NCI-H460 (cell line): ENCODE results near the gene SYTL3. TPM values are rescaled to one million over a fixed set of nuclear protein-coding genes. Genes with fewer than 3 reads are reported as not detected.
"Not testable (repeated sequence)": the region's sequence is repeated elsewhere in the genome, so short reads cannot be mapped to it uniquely, and the experiment has no call there.

Experiments
- DNase-seq: peaks from one replicate; pipeline ENCODE4 v3.0.0-alpha.2; 2016; ENCODE audit warnings: low read depth; ENCODE audit errors: extremely low read depth
- total RNA-seq: library from RNA; depleted of rRNA; stranded (reverse); fragments of >200 nt; shearing (Covaris generic); gene quantifications from 2 replicates; pipeline ENCODE4 v1.2.3, GENCODE V29; 2014

The SYTL3 gene
- total RNA-seq, 1 experiment from 2014 or later, result 0.52 TPM

GRCh38 chr6:158686791-158687381 lies 37.0 kb downstream of the SYTL3 start:
- no peak for DNase-seq

GRCh38 chr6:158687506-158687905 lies 37.7 kb downstream of the SYTL3 start:
- no peak for DNase-seq

GRCh38 chr6:158688860-158689259 lies 39.0 kb downstream of the SYTL3 start:
- no peak for DNase-seq

GRCh38 chr6:158694913-158695312 lies 45.1 kb downstream of the SYTL3 start:
- DNase-seq, result no peak

- DNase-seq, result no peak
Observed at GRCh38 chr6:158697811-158698210, 48.0 kb downstream of the SYTL3 start.

GRCh38 chr6:158698931-158699330 lies 49.1 kb downstream of the SYTL3 start:
- no peak for DNase-seq

GRCh38 chr6:158701268-158701667 lies 51.4 kb downstream of the SYTL3 start:
- DNase-seq, result not testable (repeated sequence)

- DNase-seq, result no peak
Observed at GRCh38 chr6:158703111-158703836, 53.4 kb downstream of the SYTL3 start.

GRCh38 chr6:158703837-158704822 lies 54.3 kb downstream of the SYTL3 start:
- DNase-seq, result peak; percentile 55

- no peak for DNase-seq
Observed at GRCh38 chr6:158705386-158706126, 55.7 kb downstream of the SYTL3 start.

- DNase-seq, result peak; percentile 46
Observed at GRCh38 chr6:158706369-158706982, 56.6 kb downstream of the SYTL3 start.

- DNase-seq, result peak; percentile 6
Observed at GRCh38 chr6:158707120-158707820, 57.4 kb downstream of the SYTL3 start.

GRCh38 chr6:158707821-158708195 lies 58.0 kb downstream of the SYTL3 start:
- no peak for DNase-seq

- DNase-seq, result no peak
Observed at GRCh38 chr6:158708239-158708638, 58.4 kb downstream of the SYTL3 start.

- DNase-seq, result no peak
Observed at GRCh38 chr6:158709809-158710208, 60.0 kb downstream of the SYTL3 start.

GRCh38 chr6:158711264-158711663 lies 61.4 kb downstream of the SYTL3 start:
- DNase-seq, result no peak

GRCh38 chr6:158713469-158713868 lies 63.6 kb downstream of the SYTL3 start:
- no peak for DNase-seq

- DNase-seq, result no peak
Observed at GRCh38 chr6:158714706-158715105, 64.9 kb downstream of the SYTL3 start.
